ENCODE results near the gene CPTP. TPM values are rescaled to one million over a fixed set of nuclear protein-coding genes. Genes with fewer than 3 reads are reported as not detected.

The CPTP gene
- polyA plus RNA-seq, 5 donors, result 9.4 to 22.0 (median 12.4) TPM

GRCh38 chr1:1317420-1317819 lies 7.2 kb upstream of the CPTP start:
- no peak for DNase-seq

- no peak for DNase-seq
Measured at GRCh38 chr1:1318131-1318652, 6.4 kb upstream of the CPTP start.

- DNase-seq, result no peak
Measured at GRCh38 chr1:1318777-1319645, 5.6 kb upstream of the CPTP start.

GRCh38 chr1:1319646-1319941 lies 5.0 kb upstream of the CPTP start:
- no peak for DNase-seq

GRCh38 chr1:1320666-1321448 lies 3.7 kb upstream of the CPTP start:
- no peak for DNase-seq

GRCh38 chr1:1321477-1321876 lies 3.1 kb upstream of the CPTP start:
- no peak for DNase-seq

GRCh38 chr1:1322418-1322817 lies 2.2 kb upstream of the CPTP start:
- DNase-seq, result no peak

- DNase-seq, result no peak
Measured at GRCh38 chr1:1322952-1323351, 1.6 kb upstream of the CPTP start.

GRCh38 chr1:1324084-1324523 lies 498 bp upstream of the CPTP start:
- no peak for DNase-seq

GRCh38 chr1:1325288-1326074 lies 879 bp downstream of the CPTP start:
- DNase-seq, result no peak

- DNase-seq, result no peak
Measured at GRCh38 chr1:1326075-1326605, 1.5 kb downstream of the CPTP start.

- DNase-seq, result no peak
Measured at GRCh38 chr1:1327291-1327690, 2.7 kb downstream of the CPTP start.

- DNase-seq, result no peak
Measured at GRCh38 chr1:1328254-1328653, 3.7 kb downstream of the CPTP start.

GRCh38 chr1:1329304-1330210 lies 5.0 kb downstream of the CPTP start:
- no peak for DNase-seq

- no peak for DNase-seq
Measured at GRCh38 chr1:1330366-1331067, 5.9 kb downstream of the CPTP start.

GRCh38 chr1:1331068-1331965 lies 6.7 kb downstream of the CPTP start, which contains the start of gene TAS1R3:
TAS1R3 (plus strand) TSS chr1:1331280; CDS start chr1:1331346, 66 bp downstream.
- DNase-seq, result no peak

GRCh38 chr1:1332031-1332755 lies 7.6 kb downstream of the CPTP start:
- no peak for DNase-seq
